HG03575 (cell line): Measurements from ENCODE around the gene CD46.
"Not testable (repeated sequence)": the region's sequence is repeated elsewhere in the genome, so short reads cannot be mapped to it uniquely, and the experiment has no call there.

Experiments
- ATAC-seq: cut with Tn5 transposase; IDR thresholded peaks from one replicate; pipeline ENCODE4 v1.9.1; 2021; ENCODE audit not compliant: unreplicated experiment, insufficient number of reproducible peaks, low FRiP score; ENCODE audit errors: extremely low read depth

CD46 gene

DNA sequence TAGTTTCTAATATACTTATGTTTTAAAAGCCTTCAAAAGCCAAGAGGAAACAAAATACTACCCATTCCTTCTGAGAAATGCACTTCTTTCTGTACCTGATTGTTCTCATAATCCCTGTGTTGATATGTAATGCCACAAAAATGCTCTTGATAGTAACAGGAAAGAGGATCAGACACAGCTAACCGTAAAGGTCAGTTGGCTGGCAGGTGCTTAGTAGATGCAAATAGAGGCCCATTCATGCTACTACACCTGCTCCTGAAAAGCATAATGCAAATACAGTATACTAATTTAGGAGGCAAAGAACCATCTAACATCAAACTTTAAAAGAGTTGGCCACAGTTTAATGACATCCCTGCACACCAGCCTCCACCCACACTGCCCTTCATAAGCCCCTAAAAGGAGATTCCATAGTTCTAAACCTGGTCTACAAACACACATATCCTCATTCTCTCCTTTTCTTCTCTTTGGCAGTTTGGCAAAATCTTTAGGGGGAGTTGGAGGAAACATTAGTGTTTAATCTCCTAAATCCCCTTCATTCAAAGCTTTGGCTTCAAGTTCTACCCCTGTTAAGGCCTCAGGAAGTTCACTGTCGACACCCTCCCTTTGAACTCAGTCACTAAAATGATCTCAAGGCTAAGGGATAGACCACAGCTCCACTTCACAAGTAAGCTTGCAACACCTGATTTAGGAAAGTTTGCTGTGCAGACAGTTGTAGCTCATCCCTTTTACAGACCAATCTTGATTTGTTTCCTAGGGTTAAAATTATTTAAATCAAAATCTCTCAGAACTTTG is 2.9 kb upstream of the CD46 start:
- ATAC-seq = no peak

DNA sequence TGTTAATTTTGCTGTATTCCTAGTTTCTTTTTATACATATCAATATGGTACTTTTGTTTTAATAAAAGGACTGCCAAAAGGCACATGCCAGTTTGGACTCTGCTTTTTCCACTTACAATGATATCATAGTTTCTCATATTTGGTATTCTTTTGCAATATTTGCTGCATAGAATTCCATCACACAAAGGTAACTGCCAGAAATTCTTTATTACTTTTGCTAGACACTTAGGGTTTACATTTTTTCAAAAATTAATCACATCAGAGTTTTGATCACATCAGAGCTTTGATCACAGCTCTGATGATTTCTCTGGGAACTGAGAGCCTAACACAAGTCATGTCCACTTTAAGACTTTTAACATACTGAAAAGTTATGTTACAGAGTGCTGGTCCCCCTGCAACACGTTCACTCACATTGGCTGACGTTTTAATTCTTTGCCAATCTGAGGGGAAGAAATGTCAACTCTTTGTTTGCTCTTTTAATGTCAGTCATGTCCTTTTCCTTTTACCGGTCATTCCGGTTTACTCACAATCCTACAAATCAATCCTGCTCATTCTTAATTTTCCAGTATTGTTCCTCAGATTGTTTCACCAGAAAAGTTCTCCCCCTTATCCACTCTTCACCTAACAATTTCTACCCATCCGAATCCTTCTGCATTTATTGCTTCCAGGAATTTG is 1.1 kb upstream of the CD46 start:
- ATAC-seq = no peak

DNA sequence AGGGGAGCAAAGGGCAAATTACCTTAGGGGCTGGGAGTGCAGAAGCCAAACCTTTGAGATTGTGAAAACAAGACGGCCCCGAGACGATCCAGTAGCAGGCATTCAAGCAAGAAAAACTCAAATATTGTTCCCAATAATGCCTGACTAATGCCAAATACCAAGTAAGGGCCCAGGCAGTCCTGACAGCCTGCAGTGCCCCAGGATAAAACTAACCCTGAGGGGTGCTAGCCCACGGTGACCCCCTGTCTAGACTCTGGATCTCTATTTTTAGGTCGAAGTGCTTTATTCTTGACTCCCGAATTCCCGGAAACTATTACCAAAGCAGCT is 428 bp upstream of the CD46 start:
- not testable (repeated sequence) for ATAC-seq

DNA sequence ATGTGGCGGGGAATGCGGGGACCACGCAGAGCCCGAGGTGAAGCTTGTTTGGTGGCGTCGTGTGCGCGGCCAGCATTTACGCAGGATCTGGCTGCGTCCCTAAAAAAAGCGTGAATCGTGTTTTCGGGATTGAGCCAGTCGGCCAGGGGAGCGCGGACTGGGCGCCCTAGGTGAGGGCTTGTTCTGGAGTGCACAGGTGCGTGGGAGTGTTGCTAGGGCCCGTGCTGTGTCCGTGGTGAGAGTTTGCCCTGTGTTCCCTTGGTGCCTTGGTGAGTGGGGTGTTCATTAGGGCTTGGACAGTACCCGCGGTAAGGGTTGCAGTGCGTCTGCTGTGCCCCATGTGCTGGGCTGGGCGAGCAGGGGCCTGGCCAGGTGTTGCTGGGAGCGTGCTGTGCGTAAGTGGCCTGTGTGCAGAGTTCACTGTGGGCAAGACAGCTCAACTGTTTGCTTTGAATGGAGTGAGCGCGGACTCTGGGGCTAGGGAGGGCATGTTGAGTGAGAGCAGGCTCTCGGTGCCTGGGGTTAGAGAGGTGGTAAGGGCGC is 673 bp downstream of the CD46 start:
- ATAC-seq = no peak

DNA sequence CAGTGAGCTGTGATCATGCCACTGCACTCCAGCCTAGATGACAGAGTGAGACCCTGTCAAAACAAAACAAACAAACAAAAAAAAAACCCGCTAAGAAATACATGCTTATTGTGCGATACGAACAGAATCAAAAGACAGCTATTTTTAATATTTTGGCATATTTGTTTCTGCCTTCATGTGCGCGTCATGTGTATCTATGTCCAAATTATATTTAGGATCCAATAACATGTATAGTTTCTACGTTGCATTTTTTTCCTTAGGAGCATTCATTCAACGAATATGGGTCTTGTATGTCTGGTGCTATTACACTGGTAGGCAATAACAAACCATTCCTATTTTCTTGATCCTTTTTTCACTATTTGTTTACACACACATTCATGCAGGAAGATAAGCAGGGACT is 1.8 kb downstream of the CD46 start:
- ATAC-seq = no peak

DNA sequence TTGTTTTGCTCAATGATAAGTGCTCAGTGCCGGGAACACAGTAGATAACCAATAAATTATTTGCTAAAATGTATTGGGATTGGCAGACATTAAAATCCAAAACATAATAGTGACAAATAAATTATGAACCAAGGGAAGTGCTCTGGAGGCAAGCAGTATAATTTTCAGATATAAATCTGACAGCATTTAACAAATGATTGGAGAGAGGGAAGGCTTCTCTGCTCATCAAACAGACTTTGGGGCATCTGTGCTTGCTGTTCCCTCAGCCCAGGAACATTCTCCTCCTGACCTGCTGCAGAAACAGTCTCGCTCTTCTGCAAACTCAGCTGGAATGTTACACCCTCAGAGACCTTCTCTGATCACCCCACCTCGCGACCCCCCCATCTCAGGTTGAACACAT is 2.2 kb downstream of the CD46 start:
- ATAC-seq = no peak

DNA sequence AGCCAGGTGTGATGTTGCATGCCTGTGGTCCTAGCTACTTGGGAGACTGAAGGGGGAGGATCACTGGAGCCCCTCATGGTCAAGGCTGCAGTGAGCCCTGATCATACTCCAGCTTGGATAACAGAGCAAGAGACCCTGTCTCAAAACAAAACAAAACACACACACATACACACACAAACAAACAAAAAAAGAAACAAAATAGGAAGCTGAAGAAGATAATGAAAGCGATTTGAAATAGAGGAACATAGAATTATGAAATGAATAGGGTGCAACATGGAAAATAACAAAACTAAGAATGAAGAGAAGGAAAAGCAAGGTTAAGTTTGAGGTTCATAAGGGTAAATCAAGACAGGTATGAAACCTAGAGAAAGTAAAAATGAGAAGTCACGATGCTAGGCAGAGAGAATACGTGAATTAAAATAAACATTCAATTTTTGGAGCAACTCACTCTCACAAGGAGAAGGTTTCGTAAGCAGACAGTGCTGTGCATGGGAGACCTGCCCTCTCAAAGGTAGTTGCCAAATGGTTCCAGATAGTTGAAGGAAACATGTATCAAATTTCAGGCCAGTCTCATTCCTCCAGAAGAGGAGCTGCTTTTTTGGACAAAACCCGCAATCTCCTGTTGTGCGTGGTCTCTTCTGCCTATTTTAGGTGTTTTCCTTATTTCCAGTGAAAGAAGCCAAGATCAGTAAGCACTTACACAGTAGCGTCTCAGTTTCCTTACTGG is 3.3 kb downstream of the CD46 start:
- ATAC-seq = no peak

DNA sequence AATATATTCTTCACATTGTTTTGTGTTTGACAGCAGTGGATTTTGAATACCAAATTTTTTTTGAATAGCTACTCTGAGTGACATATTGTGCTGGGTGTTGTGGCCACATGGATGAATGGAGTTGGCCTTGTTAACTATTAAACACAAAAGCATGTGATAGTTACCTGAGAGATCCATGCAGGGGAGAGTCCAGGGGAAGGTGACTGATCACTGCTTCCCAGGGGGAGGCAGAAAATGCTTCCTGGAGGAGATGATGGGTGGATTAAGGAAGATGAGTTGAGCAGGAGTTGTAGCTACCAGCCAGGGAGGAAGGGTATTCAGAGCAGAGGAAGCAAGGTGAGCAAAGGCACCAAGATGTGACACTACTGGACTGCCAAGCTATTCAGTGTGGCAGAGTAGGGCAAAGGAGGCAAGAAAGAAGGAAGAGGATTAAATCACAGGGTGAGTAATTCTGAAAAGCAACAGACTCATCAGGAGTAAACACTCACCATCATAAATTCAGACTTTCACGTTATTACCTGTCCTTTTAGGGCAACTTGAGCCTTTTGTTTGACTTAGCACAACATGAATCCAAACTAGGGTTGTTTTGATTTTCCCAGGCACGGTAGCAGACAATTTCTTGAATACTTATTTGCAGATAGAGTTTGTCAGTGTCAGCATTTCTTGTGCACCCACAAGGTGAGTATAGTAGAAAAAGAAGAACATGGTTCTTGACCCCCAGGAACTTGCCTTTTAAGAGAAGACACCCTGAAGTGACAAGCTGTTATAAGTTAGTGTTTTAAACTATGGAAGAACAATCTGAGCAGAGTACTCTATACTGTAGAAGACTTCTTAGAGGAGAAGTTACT is 4.2 kb downstream of the CD46 start:
- no peak for ATAC-seq

DNA sequence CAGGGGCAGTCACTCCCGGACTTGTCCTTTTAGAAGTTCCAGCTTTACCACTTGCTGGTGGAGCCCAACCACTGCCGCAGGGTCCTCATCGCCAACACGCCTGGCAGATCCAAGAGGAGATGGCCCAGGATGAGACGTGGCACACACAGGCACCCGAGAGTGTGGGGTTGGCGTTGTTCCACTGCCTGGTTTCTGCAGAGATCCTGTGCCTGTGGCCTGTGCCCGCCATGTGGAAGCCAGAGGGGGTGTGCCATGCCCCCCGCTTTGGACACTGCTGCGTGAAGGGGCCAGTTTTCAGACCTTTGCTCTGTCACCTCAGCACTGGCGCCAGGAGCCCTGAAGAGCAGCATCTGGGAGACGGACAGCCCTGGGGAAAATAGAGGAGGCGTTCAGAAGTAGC is 10.8 kb downstream of the CD46 start:
- no peak for ATAC-seq

DNA sequence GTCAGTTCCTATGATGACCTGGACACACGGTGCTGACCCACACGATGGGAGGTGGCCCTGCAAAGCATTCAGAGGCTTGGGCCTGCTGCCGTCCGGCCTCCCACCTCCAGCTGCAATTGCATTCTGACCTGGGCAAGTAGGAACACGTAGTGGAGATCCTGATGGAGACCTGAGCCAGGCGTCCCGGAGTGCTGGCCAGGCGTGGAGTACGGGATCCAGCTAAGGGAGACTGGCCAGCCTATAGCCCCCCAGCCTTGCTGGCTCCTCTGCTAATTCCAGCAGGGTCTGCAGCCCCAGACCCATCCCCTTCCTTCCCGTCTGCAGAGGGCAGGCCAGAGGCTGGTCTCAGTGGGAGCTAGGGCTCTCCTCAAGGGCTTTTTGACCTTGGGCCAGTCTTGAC is 11.2 kb downstream of the CD46 start:
- no peak for ATAC-seq

DNA sequence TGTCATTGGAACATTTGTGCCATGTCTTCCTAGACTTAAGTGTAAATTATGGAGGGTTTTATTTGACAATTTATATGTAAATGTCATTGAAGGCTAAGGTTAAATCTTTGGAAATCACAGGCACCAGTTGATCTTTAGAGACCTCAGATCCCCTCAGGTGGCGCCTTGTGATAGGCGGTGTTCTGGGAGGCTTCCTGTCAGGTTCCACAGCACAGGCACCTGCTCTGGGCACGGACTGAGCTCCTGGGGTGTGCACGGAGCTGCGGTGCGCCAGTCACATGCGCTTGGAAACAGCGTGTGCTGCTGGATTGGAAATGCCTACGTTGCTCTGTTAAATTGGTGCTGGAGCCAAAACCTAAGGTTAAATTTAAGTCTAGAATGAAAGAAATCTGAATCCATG is 12.1 kb downstream of the CD46 start:
- no peak for ATAC-seq

DNA sequence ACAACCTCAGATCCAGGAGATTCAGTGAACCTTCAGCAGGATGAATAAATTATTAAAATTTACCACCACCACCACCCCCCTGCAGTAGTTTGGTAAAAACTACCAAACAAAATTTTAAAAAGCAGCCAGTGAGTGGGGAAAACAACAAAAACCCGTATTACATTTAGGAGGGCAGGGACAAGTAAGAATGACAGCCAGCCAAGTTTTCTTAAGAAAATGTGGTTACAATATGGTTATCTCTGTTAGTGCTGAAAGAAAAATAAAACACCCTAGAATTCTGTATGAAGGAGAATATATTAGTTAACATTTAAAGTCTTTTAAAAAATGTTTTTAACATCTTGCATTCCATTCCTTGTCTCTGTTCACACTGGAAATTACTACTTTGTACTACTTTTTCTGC is 14.7 kb downstream of the CD46 start:
- ATAC-seq = no peak

DNA sequence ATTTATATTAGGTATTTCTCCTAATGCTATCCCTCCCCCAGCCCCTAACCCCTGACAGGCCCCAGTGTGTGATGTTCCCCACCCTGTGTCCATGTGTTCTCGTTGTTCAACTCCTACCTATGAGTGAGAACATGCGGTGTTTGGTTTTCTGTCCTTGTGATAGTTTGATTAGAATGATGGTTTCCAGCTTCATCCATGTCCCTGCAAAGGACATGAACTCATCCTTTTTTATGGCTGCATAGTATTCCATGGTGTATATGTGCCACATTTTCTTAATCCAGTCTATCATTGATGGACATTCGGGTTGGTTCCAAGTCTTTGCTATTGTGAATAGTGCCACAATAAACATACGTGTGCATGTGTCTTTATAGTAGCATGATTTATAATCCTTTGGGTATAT is 18.7 kb downstream of the CD46 start:
- not testable (repeated sequence) for ATAC-seq

DNA sequence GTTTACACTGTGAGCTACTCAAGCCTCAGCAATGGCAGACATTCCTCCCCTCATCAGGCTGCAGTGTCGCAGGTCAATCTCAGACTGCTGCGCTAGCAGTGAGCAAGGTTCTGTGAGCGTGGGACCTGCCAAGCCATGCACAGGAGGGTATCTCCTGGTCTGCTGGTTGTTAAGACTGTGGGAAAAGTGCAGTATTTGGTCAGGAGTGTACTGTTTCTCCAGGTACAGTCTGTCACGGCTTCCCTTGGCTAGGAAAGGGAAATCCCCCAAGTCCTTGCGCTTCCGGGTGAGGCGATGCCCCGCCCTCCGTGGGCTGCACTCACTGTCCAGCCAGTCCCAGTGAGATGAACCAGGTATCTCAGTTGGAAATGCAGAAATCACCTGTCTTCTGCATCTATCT is 24.2 kb downstream of the CD46 start:
- not testable (repeated sequence) for ATAC-seq

DNA sequence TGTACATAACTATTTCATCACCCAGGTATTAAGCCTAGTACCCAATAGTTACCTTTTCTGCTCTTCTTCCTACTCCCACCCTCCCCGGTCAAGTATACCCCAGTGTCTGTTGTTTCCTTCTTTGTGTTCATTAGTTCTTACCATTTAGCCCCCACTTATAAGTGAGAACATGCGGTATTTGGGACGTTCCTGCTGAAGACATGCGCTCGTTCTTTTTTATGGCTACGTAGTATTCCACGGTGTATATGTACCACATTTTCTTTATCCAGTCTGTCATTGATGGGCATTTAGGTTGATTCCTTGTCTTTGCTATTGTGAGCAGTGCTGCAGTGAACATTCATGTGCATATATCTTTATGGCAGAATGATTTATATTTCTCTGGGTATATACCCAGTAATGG is 25.6 kb downstream of the CD46 start:
- not testable (repeated sequence) for ATAC-seq

DNA sequence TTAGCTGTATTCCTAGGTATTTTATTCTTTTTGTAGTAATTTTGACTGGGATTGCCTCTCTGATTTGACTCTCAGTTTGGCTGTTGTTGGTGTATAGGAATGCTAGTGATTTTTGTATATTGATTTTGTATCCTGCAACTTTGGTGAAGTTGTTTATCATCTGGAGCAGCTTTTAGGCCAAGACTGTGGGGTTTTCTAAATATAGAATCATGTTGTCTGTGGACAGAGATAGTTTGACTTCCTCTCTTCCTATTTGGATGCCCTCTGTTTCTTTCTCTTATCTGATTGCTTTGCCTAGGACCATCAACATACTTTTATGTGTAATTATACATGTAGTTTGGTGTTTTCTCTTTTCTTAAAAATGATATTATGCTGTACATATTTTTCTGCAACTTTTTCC is 27.2 kb downstream of the CD46 start:
- no peak for ATAC-seq

DNA sequence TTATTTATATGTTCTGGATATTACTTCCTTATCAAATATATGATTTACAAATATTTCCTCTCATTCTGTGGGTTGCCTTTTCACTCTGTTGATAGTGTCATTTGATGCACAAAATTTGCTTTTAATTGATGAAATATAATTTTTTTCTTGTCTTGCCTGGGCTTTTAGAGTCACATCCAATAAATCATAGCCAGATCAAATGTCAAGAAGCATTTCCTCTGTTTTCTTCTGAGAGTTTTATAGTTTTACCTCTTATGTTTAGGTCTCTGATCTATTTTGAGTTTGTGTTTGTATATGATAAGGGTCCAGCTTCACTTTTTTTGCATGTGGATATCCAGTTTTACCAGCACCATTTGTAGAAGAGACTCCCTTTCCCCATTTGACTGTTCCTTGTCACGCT is 29.5 kb downstream of the CD46 start:
- ATAC-seq = no peak

DNA sequence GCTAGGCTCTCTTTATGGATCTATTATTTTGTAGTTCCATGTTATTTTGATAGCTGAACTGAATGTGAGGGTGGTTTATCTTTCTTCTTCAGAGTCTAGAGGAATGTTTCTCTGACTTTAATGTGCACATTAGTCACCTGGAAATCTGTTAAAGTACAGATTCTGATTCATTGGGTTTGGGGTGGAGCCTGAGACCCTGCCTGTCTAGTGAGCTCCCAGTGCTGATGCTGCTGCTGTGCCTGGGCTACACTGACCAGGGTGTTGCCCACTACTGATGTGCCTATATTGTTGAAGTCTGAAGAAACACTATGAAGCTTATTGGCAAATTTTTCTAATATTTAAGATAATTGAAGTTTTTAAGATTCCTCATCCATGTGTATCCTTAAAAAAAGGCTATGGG is 35.9 kb downstream of the CD46 start:
- no peak for ATAC-seq

DNA sequence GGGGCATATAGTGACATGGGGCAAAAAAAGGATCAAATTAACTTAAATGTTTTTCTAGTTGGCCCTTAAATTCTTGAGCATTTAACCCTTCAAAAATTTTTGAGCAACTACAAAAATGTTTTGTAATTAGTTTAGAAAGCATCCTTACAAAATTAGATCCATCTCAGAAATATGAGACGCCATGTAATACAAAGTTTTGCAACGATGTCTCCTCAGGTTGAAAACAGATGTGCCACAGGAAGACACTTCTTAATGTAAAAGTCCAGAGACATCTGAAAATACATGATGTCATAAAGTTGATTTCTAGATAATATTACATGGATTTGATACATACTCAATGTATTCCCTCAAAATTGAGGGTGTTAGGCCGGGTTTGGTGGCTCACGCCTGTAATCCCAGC is 37.5 kb downstream of the CD46 start:
- ATAC-seq = no peak
